GOT3 (cell line): ENCODE data around the gene SGMS2.
"Not testable (repeated sequence)": the region's sequence is repeated elsewhere in the genome, so short reads cannot be mapped to it uniquely, and the experiment has no call there.

Experiments
- DNase-seq: peaks from one replicate; lab custom pipeline; 2025; ENCODE audit warnings: mixed read lengths; lab: John Stamatoyannopoulos, UW

The SGMS2 gene

DNA sequence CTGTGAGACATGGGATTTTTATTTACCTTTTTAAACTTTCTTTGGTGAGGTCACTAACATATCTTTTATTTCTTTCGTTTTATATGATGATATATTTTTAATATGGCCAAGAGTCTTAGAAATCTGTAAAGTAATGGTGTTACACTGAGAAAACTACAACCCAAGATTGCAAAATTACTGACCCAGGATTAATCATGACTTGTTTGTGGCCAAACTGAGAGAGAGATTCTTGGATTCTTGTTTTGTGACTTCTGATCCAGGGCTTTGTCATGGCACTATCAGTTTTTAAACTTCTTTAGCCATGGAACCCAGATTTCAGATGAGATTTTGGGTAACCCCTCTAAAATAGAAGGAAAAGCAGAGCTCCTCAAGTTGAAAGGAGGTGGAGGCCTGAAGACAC, 42.0 kb downstream of the SGMS2 start:
- no peak for DNase-seq

DNA sequence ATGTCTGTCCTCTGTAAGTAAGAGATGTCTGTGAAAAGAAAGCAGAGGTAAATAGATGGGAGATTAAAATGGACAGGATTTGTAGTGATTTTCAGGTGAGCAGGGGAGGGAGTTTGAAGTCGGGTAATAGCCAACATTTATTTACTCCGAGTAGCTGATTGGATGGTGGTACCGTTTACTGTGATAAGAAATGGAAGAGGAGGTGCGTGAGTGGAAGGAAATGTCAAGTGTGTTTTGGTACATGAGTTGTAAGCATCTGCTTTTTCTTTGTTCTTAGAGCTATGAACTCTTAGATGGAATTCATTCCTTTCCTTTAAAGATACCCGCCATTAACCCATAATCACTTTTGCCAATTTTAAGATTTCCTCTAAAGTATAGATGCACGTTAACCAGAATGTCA, 45.5 kb downstream of the SGMS2 start:
- DNase-seq = no peak

DNA sequence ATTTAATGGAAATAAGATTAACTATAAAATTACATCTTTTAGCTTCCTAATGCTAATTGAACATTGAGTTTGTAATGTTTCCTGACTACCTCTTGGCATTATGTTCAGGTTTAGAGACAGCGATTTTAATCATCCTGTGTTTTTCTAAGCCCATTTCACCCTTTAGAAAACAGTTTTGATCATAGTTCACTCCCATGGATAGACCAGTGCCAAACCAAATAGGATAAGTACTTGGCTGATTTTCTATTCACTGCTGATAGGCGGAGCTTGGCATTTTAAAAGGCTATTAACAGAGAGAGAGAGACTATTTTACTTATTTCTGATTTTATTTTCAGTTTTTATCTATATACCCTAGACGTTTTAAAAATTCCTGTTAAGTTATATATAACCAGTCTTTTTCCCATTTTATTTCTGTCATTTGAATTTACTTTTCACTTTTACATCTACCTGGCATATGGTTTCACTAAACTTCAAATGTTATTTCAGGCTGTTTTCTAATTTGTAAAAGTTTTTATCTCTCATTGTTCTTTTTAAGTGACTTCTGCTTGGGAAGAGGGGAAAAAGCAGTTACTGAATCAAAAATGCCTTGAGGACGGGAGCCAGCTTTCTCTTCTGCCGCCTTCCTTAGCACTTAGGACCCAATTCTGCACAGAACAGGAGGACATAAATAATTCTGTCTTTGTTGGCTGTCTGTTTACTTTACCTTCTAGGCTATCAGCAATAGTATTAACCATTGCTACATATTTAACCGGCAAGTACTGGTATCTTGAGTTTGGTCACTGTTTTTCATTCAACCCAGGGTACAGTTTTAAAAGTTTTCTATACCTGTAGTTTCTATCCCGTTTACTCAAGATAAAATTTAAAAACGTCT, 46.4 kb downstream of the SGMS2 start:
- DNase-seq = no peak

DNA sequence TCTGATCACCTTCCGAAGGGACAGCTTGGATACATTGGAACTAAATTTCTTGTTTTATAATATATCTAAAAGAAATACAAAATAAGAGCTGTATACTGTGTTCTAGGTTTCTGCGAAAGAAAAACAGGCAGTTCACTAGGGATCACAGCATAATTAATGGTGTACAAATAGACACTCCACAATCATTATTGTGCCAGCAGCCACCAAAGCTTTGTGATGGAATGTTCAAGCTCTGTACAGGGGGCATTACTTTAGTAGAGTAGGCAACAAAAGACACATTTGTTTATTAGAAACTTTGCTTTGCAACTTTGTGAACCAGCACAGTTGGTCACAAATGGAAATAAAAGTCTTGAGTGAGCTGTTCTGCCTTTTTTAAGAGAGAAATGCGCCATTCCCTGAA, 49.3 kb downstream of the SGMS2 start:
- DNase-seq = no peak

DNA sequence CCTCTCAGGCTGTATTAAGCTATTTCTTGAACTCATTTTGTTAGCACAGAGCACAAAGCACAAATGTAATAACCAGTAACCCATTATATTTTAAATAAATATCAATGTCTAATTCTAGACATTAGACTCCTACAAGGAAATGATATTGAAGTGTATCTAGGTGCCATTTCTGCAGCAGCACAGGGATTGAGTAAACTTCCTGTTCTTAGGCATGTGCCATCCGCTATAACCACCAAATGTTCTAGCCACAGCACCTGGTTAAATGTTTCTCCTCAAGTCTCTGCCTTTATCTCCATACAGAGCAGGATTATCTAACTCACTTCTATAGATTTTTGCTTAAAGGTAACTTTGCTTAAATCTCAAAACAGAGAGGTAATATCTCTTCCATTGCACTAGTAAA, 51.4 kb downstream of the SGMS2 start:
- DNase-seq = no peak

DNA sequence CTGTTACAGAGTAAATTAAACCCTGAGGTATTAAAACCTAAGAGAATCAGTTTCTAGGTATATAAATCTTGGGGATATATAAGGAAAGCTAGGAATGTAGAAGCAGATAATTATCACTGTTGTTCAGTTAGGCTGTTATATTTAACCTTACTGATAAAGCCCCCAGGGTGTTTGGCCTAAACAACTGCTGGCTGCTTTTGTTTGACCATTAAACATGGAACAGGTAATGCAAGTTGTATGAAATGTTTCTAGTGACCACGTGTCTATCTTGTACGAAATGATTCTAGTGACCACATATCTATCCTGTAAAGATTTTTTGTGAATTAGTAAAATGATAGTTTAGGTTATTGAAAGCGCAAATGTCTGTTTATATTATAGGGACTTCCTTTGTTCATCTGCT, 52.6 kb downstream of the SGMS2 start:
- no peak for DNase-seq

DNA sequence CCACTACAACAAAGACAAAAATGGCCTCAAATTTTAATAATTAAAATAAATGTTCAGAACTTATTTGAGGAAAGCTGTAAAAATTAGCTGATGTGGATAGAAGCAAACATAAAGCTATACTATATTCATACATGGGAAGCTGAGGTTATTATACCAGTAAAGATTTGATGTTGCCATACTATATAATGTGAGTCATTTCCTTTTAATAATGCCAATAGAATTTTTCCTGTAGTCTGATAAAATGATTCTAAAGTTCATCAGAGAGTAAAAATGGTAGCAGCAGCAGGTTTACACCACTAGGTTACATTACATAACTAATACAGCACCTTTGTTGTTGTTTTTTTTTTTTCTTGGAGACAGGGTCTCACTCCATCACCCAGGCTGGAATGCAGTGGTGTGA, 61.1 kb downstream of the SGMS2 start:
- no peak for DNase-seq

DNA sequence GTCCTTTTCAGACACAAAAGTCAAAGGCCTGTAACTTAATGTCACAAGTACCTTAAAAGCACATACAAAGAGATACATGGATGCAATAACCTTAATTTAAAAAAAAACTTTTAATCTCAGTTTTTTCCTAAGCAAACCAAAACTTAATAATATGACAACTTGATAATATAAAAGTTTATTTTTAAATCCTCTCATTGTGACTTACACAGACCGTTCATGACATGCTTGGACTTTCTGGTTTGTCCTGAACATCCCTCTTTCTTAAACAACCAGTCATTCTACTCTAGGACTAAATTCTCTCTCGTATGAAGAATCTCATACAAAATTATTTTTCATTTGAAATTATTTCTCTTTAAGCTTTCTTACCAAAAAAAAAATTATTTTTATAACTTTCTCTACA, 63.5 kb downstream of the SGMS2 start:
- DNase-seq = no peak

DNA sequence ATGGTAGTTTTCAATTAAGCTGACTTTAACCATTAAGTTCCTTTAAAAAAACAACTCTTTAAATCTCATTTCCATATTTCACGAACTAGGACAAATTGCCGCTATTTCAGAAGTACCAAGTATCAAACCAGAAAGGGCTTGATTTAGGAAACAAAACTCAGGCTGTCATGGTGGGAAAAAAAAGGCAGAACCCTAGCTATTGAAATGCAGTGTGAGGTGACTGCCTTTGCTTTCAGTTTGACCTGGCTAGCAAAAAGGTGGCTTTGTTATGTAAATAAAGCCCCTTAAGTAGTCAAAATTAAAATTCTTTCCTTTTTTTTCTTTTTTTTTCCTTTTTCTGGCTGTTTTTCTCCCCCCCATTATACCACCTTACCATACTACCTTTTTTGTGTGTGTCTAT, 66.0 kb downstream of the SGMS2 start:
- no peak for DNase-seq

DNA sequence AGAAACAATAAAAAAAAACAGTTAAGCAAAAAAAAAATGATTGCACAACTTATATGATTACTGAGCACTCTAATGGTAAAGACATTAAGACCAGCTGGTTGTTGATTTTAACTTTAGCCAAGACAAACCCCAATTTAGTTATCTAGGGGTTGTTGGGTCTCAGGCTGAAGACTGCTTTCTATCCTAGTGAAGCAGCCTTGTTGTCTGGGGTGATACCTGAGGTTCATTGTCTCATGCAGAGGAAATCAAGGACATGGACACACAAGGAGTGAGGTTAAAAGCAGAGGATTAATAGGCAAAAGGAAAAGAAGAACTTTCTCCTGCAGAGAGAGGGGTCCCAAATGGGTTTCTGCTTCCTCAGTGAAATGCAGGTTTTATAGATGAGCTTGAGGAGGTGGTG, 66.6 kb downstream of the SGMS2 start:
- no peak for DNase-seq

DNA sequence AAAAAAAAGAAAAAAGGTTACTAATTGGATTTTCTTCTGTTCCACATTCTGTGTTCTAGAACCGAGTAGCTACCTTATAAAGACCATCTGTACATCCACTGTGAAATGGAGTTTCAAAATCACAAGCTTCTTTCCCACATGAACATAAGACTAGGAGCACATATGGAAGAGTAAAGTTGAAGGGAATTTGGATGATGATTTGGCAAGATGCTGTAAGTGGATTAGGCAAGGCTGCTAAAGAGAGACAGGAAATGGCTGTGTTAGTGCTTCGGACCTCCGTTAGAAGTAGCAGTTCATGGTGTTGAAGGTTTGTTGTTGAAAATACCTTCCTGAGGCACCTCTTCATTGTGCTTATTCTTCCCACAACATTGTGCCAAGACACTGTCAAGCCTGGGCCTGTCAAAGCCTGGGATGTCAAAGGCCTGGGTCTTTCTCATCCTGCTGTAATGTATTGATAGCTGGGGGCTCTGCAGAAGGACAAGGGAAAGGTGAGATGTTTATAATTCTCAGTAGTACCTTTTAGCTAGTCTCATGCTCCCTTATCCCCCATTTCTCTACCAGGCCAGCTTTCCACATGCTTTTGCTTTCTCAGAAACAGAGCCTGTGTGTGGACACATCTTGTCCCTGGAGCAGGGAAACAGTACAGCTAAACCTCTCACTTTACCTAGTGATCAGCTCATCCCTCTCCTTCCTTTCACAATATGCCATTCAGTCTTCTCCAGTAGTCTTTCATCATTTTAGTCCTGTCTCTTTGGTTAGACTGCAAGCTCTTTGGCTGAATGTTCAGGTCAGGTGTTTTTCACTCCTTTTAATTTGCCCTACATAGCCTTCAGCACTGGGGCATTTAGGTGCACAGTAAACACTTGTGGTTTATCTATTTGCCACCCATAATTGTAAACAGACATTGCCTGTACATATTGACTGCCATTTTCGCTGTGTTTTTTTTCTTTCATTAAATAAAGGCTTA, 68.7 kb downstream of the SGMS2 start:
- no peak for DNase-seq

DNA sequence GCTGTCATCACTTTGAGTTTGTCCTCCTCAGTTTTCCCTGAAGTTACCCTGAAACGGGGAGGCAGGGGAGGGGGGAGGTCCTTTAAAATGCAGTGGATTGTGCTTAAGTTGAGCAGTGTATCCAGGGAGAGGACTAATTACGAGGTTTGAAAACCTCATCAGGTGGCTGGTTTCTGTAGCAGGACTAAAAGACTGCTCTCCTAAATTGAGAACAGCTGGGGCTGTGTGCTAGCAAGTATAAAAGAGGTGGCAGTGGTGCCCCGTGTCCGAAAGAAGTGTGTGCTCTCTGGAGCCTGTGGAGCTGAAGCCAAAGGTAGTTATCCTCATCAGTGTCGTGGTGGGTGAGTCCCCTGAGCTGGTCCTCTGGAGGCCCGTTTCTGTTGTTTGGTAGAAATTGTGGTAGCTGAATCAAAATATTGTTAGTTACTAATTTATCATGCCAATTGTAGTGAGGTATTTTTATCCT, 69.4 kb downstream of the SGMS2 start:
- DNase-seq = no peak

DNA sequence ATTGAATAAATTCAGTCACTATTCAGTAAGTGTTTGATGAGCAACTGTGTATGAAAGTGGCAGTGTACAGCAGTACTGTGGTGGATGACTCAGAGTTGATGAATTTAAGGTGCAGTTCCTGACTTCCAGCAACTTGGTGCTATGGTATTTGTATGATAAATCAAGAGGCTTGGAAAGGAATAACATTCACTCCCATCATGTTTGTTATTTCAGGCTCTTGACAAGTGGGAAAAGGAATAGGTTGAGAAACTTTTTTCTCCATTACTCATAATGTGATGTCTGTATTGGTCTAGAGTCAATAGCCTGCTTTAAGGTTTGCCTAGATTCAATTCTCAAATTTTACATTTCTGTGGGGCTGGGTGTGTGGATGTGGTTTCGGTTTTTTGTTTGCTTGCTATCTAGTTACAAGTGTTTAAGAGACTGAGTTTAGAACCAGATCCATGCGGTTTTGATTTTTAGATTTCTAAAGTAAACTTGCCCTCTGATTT, 71.5 kb downstream of the SGMS2 start:
- DNase-seq = no peak

DNA sequence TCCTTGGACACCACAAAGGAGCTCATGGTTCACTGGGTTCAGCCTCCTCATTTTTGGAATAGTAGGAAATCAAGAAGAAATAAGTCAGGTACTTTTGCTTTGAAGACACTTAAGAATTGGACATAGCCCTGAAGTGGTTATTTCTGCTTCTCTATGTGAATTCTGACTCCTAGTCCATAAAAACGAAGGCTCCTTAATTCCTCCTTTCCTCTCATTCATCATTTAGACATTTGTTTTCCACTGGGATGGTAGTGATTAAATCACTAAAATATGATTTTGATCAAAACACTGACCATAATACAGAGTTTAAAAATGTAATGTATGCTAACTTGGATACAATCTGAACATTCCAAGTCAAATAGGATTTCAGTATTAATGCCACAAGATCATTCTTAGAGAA, 71.9 kb downstream of the SGMS2 start:
- no peak for DNase-seq

DNA sequence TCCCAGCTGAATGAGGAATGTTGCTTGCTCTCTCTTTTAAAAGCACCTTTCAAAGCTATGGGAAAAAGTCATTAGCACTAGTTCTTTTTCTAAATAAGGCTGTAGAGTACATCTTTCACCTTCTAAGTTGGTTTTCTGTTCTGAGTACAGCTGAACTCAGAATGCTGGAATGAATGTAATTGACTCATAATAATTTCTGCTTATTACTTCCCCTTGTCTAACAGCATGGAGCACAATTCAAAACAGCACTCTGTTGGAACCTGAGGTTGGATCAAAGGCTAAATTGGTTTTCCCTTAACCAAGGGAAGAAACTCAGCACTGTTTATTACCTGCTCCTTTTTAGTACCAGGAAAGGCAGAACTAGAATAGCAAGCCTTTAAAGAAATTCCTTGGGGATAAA, 73.1 kb downstream of the SGMS2 start:
- no peak for DNase-seq

DNA sequence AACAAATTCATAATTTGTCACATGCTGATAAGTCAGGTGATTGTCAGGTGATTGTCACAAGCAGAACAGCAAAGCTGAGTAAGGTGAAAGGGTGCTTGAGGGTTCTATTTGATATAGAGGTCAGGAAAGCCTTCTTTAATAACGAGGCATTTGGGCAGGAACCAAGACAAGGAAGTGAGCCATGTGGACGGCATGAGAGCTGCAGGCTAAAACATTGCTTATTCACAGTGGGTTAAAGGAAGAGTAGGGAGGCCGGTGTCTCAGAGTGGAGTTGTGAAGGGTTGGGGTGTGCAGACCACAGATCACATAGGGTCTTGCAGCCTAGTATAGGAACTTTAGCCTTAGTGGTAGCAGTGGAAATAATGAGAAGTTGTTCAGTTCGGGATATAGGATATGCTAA, 75.3 kb downstream of the SGMS2 start:
- no peak for DNase-seq

DNA sequence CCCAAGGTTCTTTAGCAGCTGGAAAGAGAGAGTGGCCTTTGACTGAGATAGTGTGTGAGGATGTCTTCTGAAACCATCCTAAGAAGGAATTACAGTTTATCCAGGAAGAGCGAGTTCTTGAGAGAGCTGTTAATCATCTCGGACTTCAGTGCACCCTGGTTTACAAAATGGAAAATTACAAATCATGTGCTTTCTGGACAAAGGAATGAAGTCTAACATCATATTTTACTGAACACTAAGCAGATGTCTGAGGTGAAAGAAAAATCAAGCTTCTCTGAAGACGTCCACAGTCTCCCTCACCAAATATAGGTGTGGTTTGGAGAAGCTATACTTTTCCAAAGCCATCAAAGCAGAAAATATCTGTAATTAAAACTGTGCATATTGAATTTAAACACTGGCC, 75.8 kb downstream of the SGMS2 start:
- no peak for DNase-seq

DNA sequence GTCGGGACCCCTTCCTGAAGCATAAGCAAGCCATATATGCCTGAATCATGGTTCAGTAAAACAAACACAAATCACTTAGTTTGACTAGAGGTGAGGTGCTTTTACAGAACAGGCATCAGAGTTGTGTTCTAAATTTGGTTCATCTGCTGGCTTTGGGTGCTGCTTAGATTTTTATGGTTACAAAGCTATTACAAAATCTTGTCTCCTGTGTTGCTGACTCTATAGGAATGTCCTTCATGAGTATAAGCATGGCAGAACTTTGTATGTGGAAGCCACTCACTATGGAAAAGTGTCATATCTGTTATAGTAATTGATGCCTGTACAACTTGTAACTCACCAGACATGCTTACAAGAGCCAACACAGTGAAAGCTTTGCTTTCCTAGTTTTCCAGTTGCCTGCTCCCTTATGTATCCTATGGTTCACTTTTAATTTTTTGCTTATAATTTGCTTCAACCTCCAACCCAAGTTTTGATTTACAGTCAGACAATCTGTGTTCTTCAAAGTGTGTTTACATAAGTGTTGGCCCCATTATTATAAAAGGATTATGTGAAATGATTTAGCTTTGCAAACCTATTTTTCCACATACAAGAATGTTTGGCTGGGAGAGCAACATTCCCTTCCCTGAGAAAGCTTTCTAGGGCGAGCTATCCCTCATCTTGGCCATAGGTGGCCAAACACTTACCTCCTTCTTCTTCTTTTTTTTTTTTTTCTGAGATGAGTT, 76.6 kb downstream of the SGMS2 start:
- DNase-seq = no peak

DNA sequence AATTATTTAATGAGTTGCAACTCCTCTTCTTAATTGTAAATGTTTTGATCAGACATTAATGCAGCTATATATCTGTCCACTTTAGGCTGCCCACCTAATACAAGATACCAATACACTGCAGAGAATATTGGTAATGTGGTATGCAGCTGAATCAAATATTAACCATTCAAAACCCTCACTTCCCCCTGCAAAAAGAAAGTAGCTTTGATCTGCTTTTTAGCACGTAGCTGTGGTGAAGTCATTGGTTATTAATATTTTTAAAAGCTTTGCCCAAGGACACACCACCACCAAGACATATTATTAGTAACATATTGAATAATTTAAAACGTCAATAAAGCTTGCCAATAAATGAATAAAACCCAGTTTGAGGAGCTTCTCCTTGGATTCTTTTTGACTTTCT, 78.0 kb downstream of the SGMS2 start:
- DNase-seq = no peak

DNA sequence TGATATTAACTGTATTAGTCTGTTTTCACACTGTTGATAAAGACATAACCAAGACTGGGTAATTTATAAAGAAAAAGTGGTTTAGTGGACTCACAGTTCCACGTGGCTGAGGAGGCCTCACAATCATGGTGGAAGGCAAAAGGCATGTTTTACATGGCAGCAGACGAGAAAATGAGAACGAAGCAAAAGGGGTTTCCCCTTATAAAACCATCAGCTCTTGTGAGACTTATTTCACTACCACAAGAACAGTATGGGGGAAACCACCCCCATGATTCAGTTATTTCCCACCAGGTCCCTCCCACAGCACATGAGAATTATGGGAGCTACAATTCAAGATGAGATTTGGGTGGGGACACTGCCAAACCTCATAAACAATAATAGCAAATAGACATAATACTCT, 80.3 kb downstream of the SGMS2 start:
- DNase-seq = not testable (repeated sequence)

DNA sequence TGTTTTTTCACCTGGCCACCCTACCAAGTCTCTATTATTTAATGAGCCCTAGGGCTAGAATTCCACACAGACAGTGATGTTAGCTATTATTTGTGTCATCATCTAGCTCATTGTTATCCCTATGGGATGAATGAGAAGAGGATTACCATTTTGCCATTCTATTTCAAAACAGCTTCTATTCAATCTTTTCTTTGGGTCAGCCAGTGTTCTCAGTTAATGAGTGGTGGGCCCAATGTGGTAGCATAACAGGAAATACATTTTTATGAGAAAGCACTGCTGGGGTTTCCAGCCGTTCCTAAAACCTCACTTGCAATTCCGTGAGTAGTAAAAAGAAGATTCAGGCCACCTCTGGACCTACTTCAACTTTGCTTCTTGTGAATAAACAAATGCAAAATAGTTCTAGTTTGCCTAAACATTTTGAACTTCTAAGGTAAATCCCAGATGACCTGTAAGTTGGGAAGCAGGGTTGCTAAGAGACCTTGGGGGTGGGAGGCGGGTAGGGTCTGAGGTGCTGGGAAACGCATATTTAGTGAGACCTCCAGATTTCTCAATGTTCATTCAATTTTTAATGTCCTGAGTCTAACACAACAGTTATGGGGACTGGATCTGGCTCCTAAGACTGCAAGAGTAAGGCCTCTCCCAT, 81.8 kb downstream of the SGMS2 start:
- no peak for DNase-seq

DNA sequence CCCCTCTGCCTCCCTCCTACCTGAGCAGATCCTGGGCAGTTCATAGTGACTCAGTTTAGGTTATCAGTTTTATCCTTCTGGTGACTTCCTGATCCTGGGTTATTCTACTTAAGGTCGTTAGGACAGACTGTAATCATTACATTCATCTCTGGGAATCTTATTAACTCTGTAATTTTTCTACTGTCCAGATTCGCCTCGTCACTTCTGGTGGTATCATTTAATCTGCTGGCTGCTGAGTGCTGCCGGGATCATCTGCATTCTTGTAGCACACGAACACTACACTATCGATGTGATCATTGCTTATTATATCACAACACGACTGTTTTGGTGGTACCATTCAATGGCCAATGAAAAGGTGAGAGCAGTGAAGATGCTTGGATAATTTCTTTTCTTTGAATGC, 83.6 kb downstream of the SGMS2 start:
- no peak for DNase-seq
